Stimulated activated naive B cell treated with anti-CD40 and anti-IgM and Interleukin-4, amounts not matched to agents 10 μg/mL and 1 μg/mL and 100 μg/mL, for 72 hours (primary cell): ENCODE measurements around the gene WNT8B.
A peak's percentile ranks its signal among the peaks of the same experiment; 100 is the strongest.

ENCODE experiments used
- ATAC-seq, 2 donors: fragments of 150-1000 bp; cut with Tn5 transposase; replicated peaks; 2 replicates each; pipeline ENCODE4 v1.10.0; 2021; ENCODE audit warnings: moderate library complexity in 1 of 2
- DNase-seq: peaks from one replicate; pipeline ENCODE4 v3.0.0; 2021
- H3K27ac Mint-ChIP-seq: one replicate; pipeline ENCODE4 v1.8.0; 2022; ENCODE audit warnings: mild to moderate bottlenecking, mixed read lengths
- H3K27me3 Mint-ChIP-seq, 2 donors: one replicate each; pipeline ENCODE4 v1.8.0; 2022; ENCODE audit warnings: mixed read lengths in 2 of 2
- H3K36me3 Mint-ChIP-seq, 2 donors: one replicate each; pipeline ENCODE4 v1.8.0; 2022; ENCODE audit warnings: mixed read lengths in 2 of 2, mild to moderate bottlenecking in 1 of 2
- H3K4me1 Mint-ChIP-seq, 2 donors: one replicate each; pipeline ENCODE4 v1.8.0; 2022; ENCODE audit warnings: mixed read lengths in 2 of 2, mild to moderate bottlenecking in 1 of 2
- H3K4me3 Mint-ChIP-seq, 2 donors: one replicate each; pipeline ENCODE4 v1.8.0; 2022; ENCODE audit warnings: mild to moderate bottlenecking in 2 of 2, mixed read lengths in 2 of 2, moderate library complexity in 1 of 2
- H3K9me3 Mint-ChIP-seq, 2 donors: one replicate each; pipeline ENCODE4 v1.8.0; 2022; ENCODE audit warnings: mixed read lengths in 2 of 2, mild to moderate bottlenecking in 1 of 2

WNT8B gene

DNA sequence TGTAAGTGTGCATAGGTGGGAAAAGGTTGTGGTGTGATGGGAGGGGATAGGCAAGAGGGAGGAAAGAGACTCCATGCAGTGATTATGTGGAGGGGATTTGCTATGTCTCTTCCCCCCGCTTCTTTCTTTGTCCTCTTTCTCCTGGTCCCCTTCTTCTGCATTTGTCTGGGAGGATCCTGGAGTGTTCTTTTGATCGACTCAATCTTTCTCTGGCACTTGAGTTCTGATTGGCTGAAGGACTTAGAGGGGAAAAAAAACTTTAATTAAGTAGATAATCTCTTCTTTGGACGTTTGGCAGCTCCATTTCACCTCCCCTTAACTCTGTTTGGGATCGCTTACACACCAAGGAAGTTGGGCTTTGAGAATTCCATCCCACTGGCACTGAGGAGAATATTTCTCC lies at the start of gene WNT8B:
WNT8B (plus strand) TSS at position 301 of the 400 bp plus-strand sequence. CDS start 160 bp downstream, outside the sequence.
- no peaks in the 10 kb centered on the region for H3K4me1 Mint-ChIP-seq
- no peak within 1 kb of the TSS for H3K4me3 Mint-ChIP-seq
- H3K36me3 Mint-ChIP-seq = no peaks in the 10 kb centered on the region
- H3K27me3 Mint-ChIP-seq = peaks cover 30 to 38% of the 10 kb centered on the region in 2 donors
- peaks cover 0 to 2% of the 10 kb centered on the region in 2 donors for H3K9me3 Mint-ChIP-seq
- ATAC-seq (no peak), DNase-seq (no peak)
- no peak within 1 kb of the TSS for H3K27ac Mint-ChIP-seq

- ATAC-seq = no peak
- Mint-ChIP-seq H3K27me3 (peaks cover 25 to 38% of the 10 kb centered on the region in 2 donors), H3K27ac (no peak overlapping the region), H3K4me1 (no peaks in the 10 kb centered on the region), H3K4me3 (no peak overlapping the region), H3K9me3 (peaks cover 0 to 4% of the 10 kb centered on the region in 2 donors), H3K36me3 (peaks cover 0 to 2% of the 10 kb centered on the region in 2 donors)
- no peak for DNase-seq
Measured at GRCh38 chr10:100413173-100413572, 49.6 kb upstream of the WNT8B start.

DNA sequence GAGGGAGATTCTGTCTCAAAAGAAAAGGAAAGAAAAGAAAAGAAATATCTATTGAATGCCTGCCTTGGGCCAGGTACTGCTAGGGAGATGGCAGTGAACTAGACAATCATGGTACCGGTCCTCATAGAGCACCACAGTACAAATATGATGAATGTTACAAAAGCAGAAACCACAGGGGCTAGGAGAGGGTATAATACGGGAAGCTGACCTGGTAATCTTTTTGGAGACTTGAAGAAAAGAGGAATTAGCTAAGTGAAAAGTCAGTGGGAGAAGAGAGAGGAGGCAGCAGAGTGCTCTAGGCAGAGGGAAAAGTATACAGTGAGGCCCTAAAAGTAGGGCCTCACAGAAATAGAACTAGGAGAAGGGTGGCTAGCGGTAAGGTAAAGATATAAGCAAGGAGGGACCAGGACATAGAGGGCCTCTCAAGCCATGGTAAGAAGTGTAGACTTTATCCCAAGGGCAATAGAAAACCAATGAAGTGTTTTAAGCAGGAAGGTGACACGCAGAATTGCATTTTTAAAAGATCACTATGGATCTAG lies 42.8 kb upstream of the WNT8B start:
- Mint-ChIP-seq H3K4me1 (no peaks in the 10 kb centered on the region), H3K4me3 (no peak overlapping the region), H3K36me3 (no peaks in the 10 kb centered on the region), H3K27ac (no peak overlapping the region), H3K27me3 (peaks cover 42 to 46% of the 10 kb centered on the region in 2 donors), H3K9me3 (no peaks in the 10 kb centered on the region)
- no peak for DNase-seq
- no peak for ATAC-seq

GRCh38 chr10:100427374-100427773 lies 35.4 kb upstream of the WNT8B start:
- ATAC-seq = no peak
- Mint-ChIP-seq H3K4me1 (no peaks in the 10 kb centered on the region), H3K36me3 (no peaks in the 10 kb centered on the region)

GRCh38 chr10:100433253-100434240 lies 29.3 kb upstream of the WNT8B start:
- DNase-seq = peak; percentile 79
- Mint-ChIP-seq H3K27me3 (peaks cover 9 to 17% of the 10 kb centered on the region in 2 donors), H3K4me3 (no peak overlapping the region), H3K4me1 (peaks cover 2 to 12% of the 10 kb centered on the region in 2 donors), H3K36me3 (no peaks in the 10 kb centered on the region), H3K9me3 (no peaks in the 10 kb centered on the region), H3K27ac (no peak overlapping the region)
- peak; percentile 98 for ATAC-seq

More at GRCh38 chr10:100427374-100427773, 35.4 kb upstream of the WNT8B start:
- DNase-seq = no peak
- Mint-ChIP-seq H3K27ac (no peak overlapping the region), H3K27me3 (peaks cover 11 to 15% of the 10 kb centered on the region in 2 donors), H3K4me3 (no peak overlapping the region), H3K9me3 (no peaks in the 10 kb centered on the region)

GRCh38 chr10:100436255-100436654 lies 26.6 kb upstream of the WNT8B start:
- DNase-seq (no peak), ATAC-seq (no peak)
- no peaks in the 10 kb centered on the region for H3K9me3 Mint-ChIP-seq
- H3K27me3 Mint-ChIP-seq = peaks cover 9 to 17% of the 10 kb centered on the region in 2 donors
- no peak overlapping the region for H3K4me3 Mint-ChIP-seq
- H3K27ac Mint-ChIP-seq = no peak overlapping the region
- no peaks in the 10 kb centered on the region for H3K36me3 Mint-ChIP-seq
- H3K4me1 Mint-ChIP-seq = peaks cover 2 to 12% of the 10 kb centered on the region in 2 donors

DNA sequence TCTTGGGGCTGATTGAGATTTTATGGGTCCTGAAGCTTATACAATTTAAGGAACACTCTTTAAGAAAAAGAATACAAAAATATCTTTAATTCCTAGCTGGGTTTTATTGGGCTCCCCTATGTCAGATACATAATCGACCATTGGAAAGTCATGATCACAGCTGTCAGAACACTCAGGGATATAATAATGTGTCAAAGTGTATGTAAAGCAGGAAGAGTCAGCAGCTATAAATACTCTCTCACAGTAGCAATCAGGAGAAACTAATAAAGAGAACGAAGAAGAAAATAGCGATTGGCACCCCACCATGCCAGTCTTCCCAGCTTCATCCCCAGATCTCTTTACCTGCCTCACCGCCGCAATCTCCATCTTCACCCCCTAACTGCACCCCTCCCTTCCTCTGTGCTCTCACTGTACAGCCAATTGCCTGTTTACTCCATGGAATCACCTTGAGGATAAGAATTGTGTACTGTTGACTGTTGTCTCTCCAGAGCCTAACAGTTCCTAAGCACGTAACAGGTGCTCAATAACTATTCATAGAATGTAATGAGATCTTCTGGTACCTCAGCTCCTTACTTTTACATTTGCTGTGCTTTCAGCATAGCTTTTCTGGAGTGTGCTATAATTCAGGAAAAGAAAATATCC lies 24.0 kb upstream of the WNT8B start:
- DNase-seq (no peak), ATAC-seq (no peak)
- no peak overlapping the region for H3K27ac Mint-ChIP-seq
- H3K4me3 Mint-ChIP-seq = no peak overlapping the region
- H3K4me1 Mint-ChIP-seq = peaks cover 2 to 4% of the 10 kb centered on the region in 2 donors
- no peaks in the 10 kb centered on the region for H3K36me3 Mint-ChIP-seq
- H3K27me3 Mint-ChIP-seq = peaks cover 4 to 9% of the 10 kb centered on the region in 2 donors
- no peaks in the 10 kb centered on the region for H3K9me3 Mint-ChIP-seq

- Mint-ChIP-seq H3K4me1 (peaks cover 0 to 3% of the 10 kb centered on the region in 2 donors), H3K27ac (no peak overlapping the region)
Measured at GRCh38 chr10:100442548-100442947, 20.3 kb upstream of the WNT8B start.

GRCh38 chr10:100446130-100446761 lies 16.6 kb upstream of the WNT8B start:
- peaks cover 3 to 5% of the 10 kb centered on the region in 2 donors for H3K9me3 Mint-ChIP-seq
- ATAC-seq (no peak), DNase-seq (no peak)
- H3K4me3 Mint-ChIP-seq = no peak overlapping the region
- H3K4me1 Mint-ChIP-seq = peaks cover 0 to 3% of the 10 kb centered on the region in 2 donors
- H3K27me3 Mint-ChIP-seq = peaks cover 4 to 11% of the 10 kb centered on the region in 2 donors
- no peak overlapping the region for H3K27ac Mint-ChIP-seq
- H3K36me3 Mint-ChIP-seq = no peaks in the 10 kb centered on the region

More at GRCh38 chr10:100442548-100442947, 20.3 kb upstream of the WNT8B start:
- no peak overlapping the region for H3K4me3 Mint-ChIP-seq
- no peak for DNase-seq
- no peaks in the 10 kb centered on the region for H3K36me3 Mint-ChIP-seq
- H3K27me3 Mint-ChIP-seq = no peaks in the 10 kb centered on the region
- ATAC-seq = no peak
- H3K9me3 Mint-ChIP-seq = peaks cover 3 to 5% of the 10 kb centered on the region in 2 donors

DNA sequence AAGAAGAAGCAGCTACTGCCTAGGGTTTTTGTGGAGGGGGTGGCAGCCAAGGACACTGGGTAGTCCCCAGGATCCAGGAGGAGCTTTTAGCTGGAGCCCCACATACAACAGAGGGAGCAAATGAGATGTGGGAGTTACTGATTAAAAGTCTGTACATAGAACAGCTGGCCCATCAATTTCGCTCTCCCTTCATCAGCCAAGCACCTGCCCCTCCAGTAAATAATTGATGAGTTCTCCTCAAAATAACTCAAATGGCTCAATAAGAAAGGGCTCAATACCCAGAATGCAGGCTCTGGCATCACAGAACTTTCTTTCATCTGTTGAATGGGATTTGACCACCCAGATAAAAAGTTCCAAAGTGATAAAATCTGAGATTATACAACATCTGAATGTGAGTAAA lies 15.1 kb upstream of the WNT8B start:
- Mint-ChIP-seq H3K9me3 (peaks cover 3 to 5% of the 10 kb centered on the region in 2 donors), H3K4me1 (peaks cover 0 to 3% of the 10 kb centered on the region in 2 donors), H3K36me3 (no peaks in the 10 kb centered on the region), H3K4me3 (no peak overlapping the region), H3K27ac (no peak overlapping the region), H3K27me3 (peaks cover 10 to 23% of the 10 kb centered on the region in 2 donors)
- ATAC-seq = no peak
- DNase-seq = no peak

- H3K27me3 Mint-ChIP-seq = peaks cover 10 to 23% of the 10 kb centered on the region in 2 donors
- no peak overlapping the region for H3K27ac Mint-ChIP-seq
- peaks cover 3 to 5% of the 10 kb centered on the region in 2 donors for H3K9me3 Mint-ChIP-seq
- DNase-seq = no peak
- no peak overlapping the region for H3K4me3 Mint-ChIP-seq
- no peaks in the 10 kb centered on the region for H3K36me3 Mint-ChIP-seq
- peaks cover 0 to 3% of the 10 kb centered on the region in 2 donors for H3K4me1 Mint-ChIP-seq
- ATAC-seq = no peak
Measured at GRCh38 chr10:100448951-100449350, 13.9 kb upstream of the WNT8B start.

DNA sequence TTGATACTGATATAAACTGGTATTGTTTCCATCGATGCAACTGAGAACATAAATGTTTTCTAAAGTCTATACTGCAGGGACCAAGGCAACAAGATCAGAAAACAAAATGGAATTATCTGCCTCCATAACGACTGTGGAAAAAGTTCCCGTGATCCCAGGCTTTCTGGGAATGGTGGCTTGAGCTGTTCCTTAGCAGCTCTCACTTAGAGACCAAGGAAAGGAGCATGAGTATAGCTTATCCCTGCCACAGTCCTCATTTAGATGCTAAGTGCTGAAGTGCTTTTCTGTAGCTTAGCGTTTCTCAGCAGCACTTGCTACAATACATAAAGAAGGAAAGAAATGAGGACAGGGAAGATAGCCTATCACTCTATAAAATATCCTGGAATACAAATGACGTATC lies 5.5 kb downstream of the WNT8B start:
- DNase-seq = no peak
- Mint-ChIP-seq H3K27me3 (peaks cover 13 to 38% of the 10 kb centered on the region in 2 donors), H3K36me3 (no peaks in the 10 kb centered on the region), H3K27ac (no peak overlapping the region), H3K4me1 (no peaks in the 10 kb centered on the region), H3K9me3 (no peaks in the 10 kb centered on the region), H3K4me3 (no peak overlapping the region)
- no peak for ATAC-seq

- Mint-ChIP-seq H3K27ac (no peak overlapping the region), H3K27me3 (peaks cover 19 to 39% of the 10 kb centered on the region in 2 donors), H3K4me1 (no peaks in the 10 kb centered on the region), H3K4me3 (no peak overlapping the region), H3K9me3 (no peaks in the 10 kb centered on the region), H3K36me3 (no peaks in the 10 kb centered on the region)
- DNase-seq = no peak
- no peak for ATAC-seq
Measured at GRCh38 chr10:100468978-100469377, 6.2 kb downstream of the WNT8B start.

DNA sequence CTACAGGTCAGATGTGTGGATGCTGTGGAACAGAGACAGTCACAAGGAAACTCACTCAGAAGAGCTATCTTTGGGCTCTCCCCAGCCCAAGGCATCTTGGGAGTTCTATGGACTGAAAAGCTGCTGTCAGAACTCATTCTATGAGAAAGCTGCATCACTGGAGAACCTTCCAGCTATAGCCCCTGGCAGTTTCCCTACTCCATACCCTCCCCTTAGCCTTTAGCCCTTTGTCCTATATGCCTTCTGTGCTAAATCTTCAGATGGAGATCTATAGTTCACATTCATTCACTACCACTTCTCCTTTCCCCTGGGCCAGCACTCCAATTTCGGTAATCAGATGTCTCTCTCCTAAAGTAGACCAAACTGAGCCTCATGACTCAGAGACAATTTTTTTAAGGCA lies 6.9 kb downstream of the WNT8B start:
- no peaks in the 10 kb centered on the region for H3K9me3 Mint-ChIP-seq
- no peaks in the 10 kb centered on the region for H3K4me1 Mint-ChIP-seq
- no peak overlapping the region for H3K4me3 Mint-ChIP-seq
- no peak overlapping the region for H3K27ac Mint-ChIP-seq
- no peaks in the 10 kb centered on the region for H3K36me3 Mint-ChIP-seq
- DNase-seq (no peak), ATAC-seq (no peak)
- H3K27me3 Mint-ChIP-seq = peaks cover 24 to 45% of the 10 kb centered on the region in 2 donors
